GM10248 (cell line): ENCODE data around the gene CHRNB1.
A peak's percentile ranks its signal among the peaks of the same experiment; 100 is the strongest.

ENCODE experiments used
- CTCF ChIA-PET: fragments of 300-600 bp; sonication (Branson Sonifier 250); formaldehyde crosslinking; extraction: SDS; loops from one replicate; lab custom pipeline; 2021; ENCODE audit warnings: antibody characterized with exemption; lab: Yijun Ruan, JAX
- POLR2A ChIA-PET: fragments of 350-650 bp; sonication (Branson Sonifier 250); formaldehyde crosslinking; extraction: SDS; loops from one replicate; lab custom pipeline; 2020; ENCODE audit warnings: antibody characterized with exemption; lab: Yijun Ruan, JAX
- DNase-seq: peaks from one replicate; pipeline ENCODE4 v3.0.0; 2012; ENCODE audit errors: extremely low spot score
- CTCF ChIP-seq: IDR thresholded peaks from 2 replicates; pipeline ENCODE4 v1.5.1; 2012; ENCODE audit warnings: mild to moderate bottlenecking, low read depth; ENCODE audit errors: extremely low read depth, missing control alignments, control extremely low read depth

The CHRNB1 gene

DNA sequence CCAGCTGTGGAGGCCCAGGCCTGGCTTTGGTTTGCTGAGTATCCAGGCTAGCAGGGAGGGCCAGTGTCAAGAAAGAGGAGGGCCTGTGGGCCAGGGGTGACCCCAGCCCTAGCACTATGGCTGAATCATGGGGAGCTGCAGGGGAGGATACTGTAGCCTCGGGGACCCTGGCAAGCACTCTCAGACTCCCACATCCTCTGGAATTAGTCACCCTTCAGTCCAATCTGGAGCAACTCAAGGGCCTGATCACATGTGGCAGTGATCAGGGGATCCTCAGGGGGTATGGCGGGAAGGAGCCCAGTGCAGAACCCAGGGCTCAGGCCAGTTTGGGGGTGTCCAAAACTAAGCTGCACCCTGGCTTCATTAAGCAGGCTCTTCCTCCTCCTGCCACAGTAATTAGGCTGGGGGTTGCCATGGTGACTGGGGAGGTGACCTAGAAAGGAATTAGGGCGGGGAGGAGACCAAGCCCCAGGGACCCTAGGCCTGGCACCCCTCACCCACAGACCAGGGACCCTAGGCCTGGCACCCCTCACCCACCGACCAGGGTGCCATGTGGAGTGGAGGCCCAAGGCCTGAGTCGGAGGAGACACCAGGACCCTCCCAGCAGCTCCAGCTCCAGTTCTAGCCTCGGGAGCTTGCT lies 31.4 kb upstream of the CHRNB1 start:
- DNase-seq: no peak
- CTCF ChIA-PET: interaction anchor here (1.1 to 1.6 kb wide), 2 partner anchors 8 to 58 kb away, joined by 3 read pairs; no protein-coding TSS in a partner anchor
- TF ChIP-seq CTCF: no peak
- POLR2A ChIA-PET: no interaction called here

GRCh38 chr17:7414837-7415236 lies 30.0 kb upstream of the CHRNB1 start:
- ChIA-PET CTCF (no interaction called here), POLR2A (no interaction called here)
- no peak for TF ChIP-seq CTCF
- DNase-seq: no peak

DNA sequence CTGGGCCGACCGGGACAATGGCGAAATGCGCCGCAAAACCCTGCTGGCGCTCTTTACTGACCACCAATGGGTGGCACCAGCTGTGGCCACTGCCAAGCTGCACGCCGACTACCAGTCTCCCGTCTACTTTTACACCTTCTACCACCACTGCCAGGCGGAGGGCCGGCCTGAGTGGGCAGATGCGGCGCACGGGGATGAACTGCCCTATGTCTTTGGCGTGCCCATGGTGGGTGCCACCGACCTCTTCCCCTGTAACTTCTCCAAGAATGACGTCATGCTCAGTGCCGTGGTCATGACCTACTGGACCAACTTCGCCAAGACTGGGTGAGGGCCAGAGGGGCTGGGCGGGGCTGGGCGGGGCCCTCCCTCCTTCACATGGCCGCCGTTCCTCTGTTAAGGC lies 29.1 kb upstream of the CHRNB1 start:
- TF ChIP-seq CTCF: no peak
- POLR2A ChIA-PET: interaction anchor here (0.6 kb wide), 1 partner anchor 69 kb away, joined by 4 read pairs; the partner anchor contains the start of gene POLR2A
- DNase-seq: no peak
- CTCF ChIA-PET: no interaction called here

- peak; percentile 4 for TF ChIP-seq CTCF
- POLR2A ChIA-PET: interaction anchor here (0.6 kb wide), 1 partner anchor 68 kb away, joined by 4 read pairs; the partner anchor contains the start of gene POLR2A
- CTCF ChIA-PET: no interaction called here
- DNase-seq: no peak
Observed at GRCh38 chr17:7416323-7416722, 28.5 kb upstream of the CHRNB1 start.

DNA sequence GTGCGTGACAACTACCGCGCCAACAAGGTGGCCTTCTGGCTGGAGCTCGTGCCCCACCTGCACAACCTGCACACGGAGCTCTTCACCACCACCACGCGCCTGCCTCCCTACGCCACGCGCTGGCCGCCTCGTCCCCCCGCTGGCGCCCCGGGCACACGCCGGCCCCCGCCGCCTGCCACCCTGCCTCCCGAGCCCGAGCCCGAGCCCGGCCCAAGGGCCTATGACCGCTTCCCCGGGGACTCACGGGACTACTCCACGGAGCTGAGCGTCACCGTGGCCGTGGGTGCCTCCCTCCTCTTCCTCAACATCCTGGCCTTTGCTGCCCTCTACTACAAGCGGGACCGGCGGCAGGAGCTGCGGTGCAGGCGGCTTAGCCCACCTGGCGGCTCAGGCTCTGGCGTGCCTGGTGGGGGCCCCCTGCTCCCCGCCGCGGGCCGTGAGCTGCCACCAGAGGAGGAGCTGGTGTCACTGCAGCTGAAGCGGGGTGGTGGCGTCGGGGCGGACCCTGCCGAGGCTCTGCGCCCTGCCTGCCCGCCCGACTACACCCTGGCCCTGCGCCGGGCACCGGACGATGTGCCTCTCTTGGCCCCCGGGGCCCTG lies 27.7 kb upstream of the CHRNB1 start:
- no peak for TF ChIP-seq CTCF
- ChIA-PET CTCF (interaction anchor here (0.6 kb wide), 1 partner anchor 61 kb away, joined by 3 read pairs; no protein-coding TSS in a partner anchor), POLR2A (no interaction called here)

GRCh38 chr17:7418472-7419152 lies 26.2 kb upstream of the CHRNB1 start:
- POLR2A ChIA-PET: interaction anchor here (0.6 kb wide), 1 partner anchor 46 kb away, joined by 4 read pairs; no protein-coding TSS in a partner anchor
- TF ChIP-seq CTCF: no peak
- no peak for DNase-seq
- CTCF ChIA-PET: interaction anchor here (0.9 to 1.5 kb wide), 3 partner anchors 17 to 62 kb away, joined by 3 read pairs; partner anchors contain the start of gene TMEM102

More for the DNA sequence above, 27.7 kb upstream of the CHRNB1 start:
- DNase-seq: no peak
